ENCODE data around the gene TBCD. TPM values are rescaled to one million over a fixed set of nuclear protein-coding genes. Genes with fewer than 3 reads are reported as not detected.

Gene TBCD
- total RNA-seq, 1 experiment from 2014 or later, result 129 TPM

DNA sequence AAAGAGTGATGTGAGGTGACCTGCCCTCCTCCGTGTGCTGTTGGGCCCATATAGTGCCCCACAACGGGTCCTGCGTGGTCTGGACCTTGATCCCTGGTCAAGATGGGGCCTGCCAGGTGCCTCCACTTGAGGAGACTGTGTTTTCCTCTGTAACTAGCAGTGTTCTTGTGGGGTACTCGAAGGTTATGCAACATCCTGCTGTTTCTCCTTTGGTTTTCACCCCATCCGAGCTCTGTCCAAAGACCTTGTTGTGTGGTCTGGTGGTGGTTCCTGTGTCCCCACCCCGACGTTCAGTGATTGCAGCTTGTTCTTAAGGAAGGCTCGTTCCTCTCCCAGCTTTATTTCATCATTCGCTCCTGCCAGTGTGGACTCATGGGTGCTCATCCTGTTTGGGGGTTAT is 126.7 kb downstream of the TBCD start:
- H4K5ac ChIP-seq (ENCODE audit: insufficient read length, low read depth, low read length), result no peak overlapping the region
- H3K18ac ChIP-seq (ENCODE audit: insufficient read length, low read depth, low read length), result no peak overlapping the region
- H3K79me1 ChIP-seq (ENCODE audit: insufficient read depth, low read depth, low read length, poor library complexity, severe bottlenecking), result no peaks in the 10 kb centered on the region
- Mint-ChIP-seq H3K36me3 (ENCODE audit: insufficient read depth in 1 of 3, low read depth in 3 of 3) (peaks cover 11 to 22% (median 14%) of the 10 kb centered on the region in 3 experiments), H3K4me3 (no peak overlapping the region), H3K27me3 (ENCODE audit: low read depth) (no peaks in the 10 kb centered on the region), H3K27ac (peak overlapping the region in 1 of 3 experiments; percentile 62; a peak in 2 of 7 replicates), H3K9me3 (no peaks in the 10 kb centered on the region), H3K4me1 (peaks cover 29 to 41% of the 10 kb centered on the region in 2 experiments)
- TF ChIP-seq, protein P1, sequence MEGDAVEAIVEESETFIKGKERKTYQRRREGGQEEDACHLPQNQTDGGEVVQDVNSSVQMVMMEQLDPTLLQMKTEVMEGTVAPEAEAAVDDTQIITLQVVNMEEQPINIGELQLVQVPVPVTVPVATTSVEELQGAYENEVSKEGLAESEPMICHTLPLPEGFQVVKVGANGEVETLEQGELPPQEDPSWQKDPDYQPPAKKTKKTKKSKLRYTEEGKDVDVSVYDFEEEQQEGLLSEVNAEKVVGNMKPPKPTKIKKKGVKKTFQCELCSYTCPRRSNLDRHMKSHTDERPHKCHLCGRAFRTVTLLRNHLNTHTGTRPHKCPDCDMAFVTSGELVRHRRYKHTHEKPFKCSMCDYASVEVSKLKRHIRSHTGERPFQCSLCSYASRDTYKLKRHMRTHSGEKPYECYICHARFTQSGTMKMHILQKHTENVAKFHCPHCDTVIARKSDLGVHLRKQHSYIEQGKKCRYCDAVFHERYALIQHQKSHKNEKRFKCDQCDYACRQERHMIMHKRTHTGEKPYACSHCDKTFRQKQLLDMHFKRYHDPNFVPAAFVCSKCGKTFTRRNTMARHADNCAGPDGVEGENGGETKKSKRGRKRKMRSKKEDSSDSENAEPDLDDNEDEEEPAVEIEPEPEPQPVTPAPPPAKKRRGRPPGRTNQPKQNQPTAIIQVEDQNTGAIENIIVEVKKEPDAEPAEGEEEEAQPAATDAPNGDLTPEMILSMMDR (conservative IDR thresholded peaks at IDR 0.05), result no peak
- no peak overlapping the region for H3K56ac ChIP-seq (ENCODE audit: insufficient read length, low read depth, low read length)
- no peak overlapping the region for H2BK120ac ChIP-seq (ENCODE audit: low read depth, low read length, poor library complexity, severe bottlenecking)
- H3K4me2 ChIP-seq (ENCODE audit: insufficient read depth, insufficient read length, low read length), result no peak overlapping the region
- no peak overlapping the region for H2BK20ac ChIP-seq (ENCODE audit: low read depth, low read length, poor library complexity, severe bottlenecking)
- no peak overlapping the region for H3K14ac ChIP-seq (ENCODE audit: insufficient read depth, low read length)
- no peak overlapping the region for H3T11ph ChIP-seq (ENCODE audit: low read length)
- peaks cover 4% of the 10 kb centered on the region for H4K20me1 ChIP-seq (ENCODE audit: control insufficient read depth, insufficient read depth, insufficient read length)
- WGBS (ENCODE audit: extremely low coverage, insufficient read length, low lambda C conversion rate), result no CpG with 5 or more reads among the region's 9 CpGs
- no peaks in the 10 kb centered on the region for H3K4me1 ChIP-seq (ENCODE audit: insufficient read depth, low read length)
- H3K9ac ChIP-seq (ENCODE audit: extremely low read depth, insufficient read length, low read length), result no peak overlapping the region
- no peak overlapping the region for H3K27ac ChIP-seq (ENCODE audit: insufficient read length, low read depth, low read length)
- DNase-seq, result no peak
- no peak overlapping the region for H4K91ac ChIP-seq (ENCODE audit: insufficient read length, low read depth, low read length)
- no peak overlapping the region for H2BK5ac ChIP-seq (ENCODE audit: insufficient read length, low read length)
- H3K23me2 ChIP-seq (ENCODE audit: insufficient read length, low read depth, low read length, poor library complexity, severe bottlenecking), result no peaks in the 10 kb centered on the region
- H3K79me2 ChIP-seq (ENCODE audit: insufficient read depth, low read length), result no peaks in the 10 kb centered on the region; the same call in 1 of the 2 replicates
- H3K9me3 ChIP-seq (ENCODE audit: control insufficient read depth, low read depth, low read length), result no peaks in the 10 kb centered on the region
- H2AFZ ChIP-seq (ENCODE audit: low read length), result no peak overlapping the region
- no peak overlapping the region for H3K23ac ChIP-seq (ENCODE audit: insufficient read length, low read depth, low read length)
- no peak overlapping the region for H3K4ac ChIP-seq (ENCODE audit: low read depth, low read length)
- H4K8ac ChIP-seq (replicated peaks; ENCODE audit: insufficient read length, low read depth, low read length), result no peak overlapping the region
- H2BK15ac ChIP-seq (ENCODE audit: low read depth, low read length), result no peak overlapping the region
- H2BK12ac ChIP-seq (ENCODE audit: insufficient read length, low read depth, low read length), result no peak overlapping the region
- H2AK5ac ChIP-seq (ENCODE audit: insufficient read length, low read length), result no peak overlapping the region
- no peaks in the 10 kb centered on the region for H3K27me3 ChIP-seq (ENCODE audit: insufficient read depth, low read length)
